Hematopoietic multipotent progenitor cell treated with erythropoietin and hydrocortisone succinate and interleukin-3 and kit ligand, for 4 days (in vitro differentiated cells): Measurements from ENCODE around the gene SH3YL1.
A peak's percentile ranks its signal among the peaks of the same experiment; 100 is the strongest.

ENCODE experiments used
- DNase-seq: peaks from one replicate; pipeline ENCODE4 v3.0.0-alpha.2; 2015

Gene SH3YL1, protein sequence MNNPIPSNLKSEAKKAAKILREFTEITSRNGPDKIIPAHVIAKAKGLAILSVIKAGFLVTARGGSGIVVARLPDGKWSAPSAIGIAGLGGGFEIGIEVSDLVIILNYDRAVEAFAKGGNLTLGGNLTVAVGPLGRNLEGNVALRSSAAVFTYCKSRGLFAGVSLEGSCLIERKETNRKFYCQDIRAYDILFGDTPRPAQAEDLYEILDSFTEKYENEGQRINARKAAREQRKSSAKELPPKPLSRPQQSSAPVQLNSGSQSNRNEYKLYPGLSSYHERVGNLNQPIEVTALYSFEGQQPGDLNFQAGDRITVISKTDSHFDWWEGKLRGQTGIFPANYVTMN

DNA sequence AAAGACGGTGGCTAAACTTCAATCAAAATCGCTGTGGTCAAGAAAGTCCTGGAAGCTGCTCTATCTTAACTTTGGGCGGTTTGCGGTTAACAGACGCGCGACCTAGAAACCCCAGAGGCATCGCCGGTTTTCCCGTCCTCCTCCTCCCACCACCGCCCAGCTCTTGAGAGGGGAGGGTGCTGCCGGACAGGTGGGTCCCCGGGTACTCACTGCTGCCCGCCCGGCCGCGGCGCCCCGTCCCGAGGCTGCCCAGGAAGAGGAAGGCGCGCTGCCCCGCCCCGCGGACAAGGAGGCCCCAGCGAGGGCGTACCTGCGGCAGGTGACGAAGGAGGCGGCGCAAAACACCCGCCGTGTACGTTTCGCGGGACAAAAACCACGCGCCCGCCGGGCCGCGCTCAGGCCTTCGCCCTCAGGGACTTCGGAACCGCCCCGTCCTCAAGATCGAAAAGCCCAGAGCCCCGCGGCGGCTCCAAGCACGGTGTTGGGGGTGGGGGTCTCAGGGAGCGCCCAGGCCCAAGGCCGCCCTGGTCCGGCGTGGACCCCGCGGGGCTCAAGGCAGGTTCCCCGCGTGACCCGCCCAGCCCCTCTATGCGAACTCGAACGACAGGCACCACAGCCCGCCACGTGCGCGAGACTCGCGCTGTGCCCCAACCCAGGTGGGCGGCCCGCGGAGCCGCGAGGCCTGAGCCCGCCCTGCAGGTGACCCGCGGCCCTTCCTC lies at the start of gene SH3YL1:
Gene SH3YL1, minus strand, starts transcription at position 259 of the 719 bp plus-strand sequence. Its CDS starts 48 bp downstream, at position 211.
- DNase-seq: peak; percentile 57

DNA sequence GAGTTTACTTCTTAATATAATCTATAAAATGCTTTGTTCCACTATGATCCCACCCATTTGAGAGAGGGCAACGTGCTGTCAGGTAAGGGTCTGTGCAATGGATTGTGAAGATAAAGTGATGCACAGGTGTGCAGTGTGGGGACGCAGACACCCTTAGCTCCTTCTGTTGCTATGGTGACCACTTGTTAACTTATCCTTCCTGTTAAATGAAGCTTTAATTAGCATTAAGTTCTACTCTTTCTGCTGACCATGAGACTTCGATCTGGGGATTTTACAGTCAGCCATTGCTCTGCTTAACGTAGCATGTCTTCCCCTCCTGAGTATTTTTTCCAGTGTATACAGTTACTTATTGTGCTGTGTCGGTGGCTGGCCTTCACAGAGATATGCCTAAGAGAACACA lies 47.2 kb upstream of the SH3YL1 start:
- no peak for DNase-seq

DNA sequence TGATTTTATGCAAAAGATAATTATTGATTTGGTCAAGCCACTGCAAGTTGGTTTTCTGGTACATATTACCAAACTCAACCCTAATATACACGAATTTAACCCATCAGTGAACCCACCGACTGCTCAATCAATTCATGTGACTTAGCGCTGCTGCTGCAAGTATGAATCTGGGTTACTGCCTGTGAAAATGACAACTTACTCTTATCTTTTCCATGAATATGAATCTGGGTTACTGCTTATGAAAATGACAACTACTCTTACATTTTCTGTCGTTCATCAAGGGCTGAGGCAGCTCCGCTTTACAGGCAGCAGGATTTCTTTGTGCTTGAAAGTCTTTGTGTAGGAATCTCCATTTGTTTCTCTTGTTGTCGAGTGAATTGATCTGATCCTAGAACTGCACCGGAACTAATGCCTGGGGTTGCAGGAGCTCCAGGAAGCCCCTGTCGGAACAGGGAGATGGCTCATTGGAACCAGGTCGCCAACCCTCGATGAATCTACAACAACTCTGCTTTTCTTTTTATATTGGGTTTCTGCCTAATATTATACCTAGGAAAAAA lies 46.2 kb upstream of the SH3YL1 start:
- DNase-seq: no peak

DNA sequence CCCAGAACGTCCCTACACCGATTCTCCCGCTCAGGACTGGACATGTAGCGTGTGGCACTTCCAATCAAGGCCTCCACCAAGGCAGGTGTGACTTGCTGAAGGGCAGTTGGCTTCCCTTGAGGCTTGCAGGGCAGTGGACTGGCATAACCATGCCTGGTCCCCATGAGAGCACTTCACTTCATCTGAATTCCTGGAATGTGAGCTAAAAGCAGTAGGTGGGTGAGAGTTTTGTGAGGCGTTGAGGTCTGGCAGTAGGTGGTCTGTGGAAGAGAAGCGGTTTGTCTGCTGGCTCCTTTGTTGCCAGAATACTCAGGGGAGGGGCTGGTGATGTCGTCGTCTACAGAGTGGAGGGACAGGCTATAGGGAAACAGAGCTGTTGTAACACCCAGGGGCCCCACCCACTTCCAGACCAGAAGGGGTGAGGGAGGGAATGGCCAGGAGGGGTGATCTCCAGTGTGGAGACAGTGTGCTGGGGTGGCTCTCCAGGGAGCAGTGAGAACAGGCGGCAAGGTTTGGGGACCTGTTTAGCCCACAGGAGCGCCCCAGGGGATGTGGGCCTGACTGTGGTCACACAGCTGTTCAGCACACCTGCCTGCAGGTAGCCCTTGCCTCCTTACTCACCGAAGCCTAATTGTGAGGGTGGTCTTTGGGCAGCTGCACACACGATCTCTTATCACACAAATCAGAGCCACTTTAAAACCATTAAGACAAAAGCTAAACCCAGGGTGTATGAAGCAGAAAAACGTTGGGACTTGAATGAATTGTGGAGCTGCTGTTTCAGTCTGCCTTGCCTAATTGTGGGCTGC lies 45.5 kb upstream of the SH3YL1 start:
- no peak for DNase-seq

DNA sequence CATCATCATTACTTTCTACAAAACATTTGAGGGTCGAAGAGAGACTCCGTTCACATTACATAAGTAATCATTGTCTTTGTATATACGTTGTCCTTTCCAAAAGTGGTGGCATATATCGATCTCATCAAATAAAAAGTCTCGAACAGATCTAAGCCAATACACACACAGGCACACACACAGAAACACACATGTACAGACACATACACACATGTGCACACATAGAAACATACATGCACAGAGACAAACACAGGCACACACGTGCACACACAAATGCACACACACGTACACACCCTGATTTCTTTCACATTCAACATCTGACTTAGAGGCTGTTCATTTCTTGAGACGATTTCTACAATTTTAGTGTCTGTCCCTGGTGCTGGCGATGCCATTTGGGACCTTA lies 41.5 kb upstream of the SH3YL1 start:
- no peak for DNase-seq

DNA sequence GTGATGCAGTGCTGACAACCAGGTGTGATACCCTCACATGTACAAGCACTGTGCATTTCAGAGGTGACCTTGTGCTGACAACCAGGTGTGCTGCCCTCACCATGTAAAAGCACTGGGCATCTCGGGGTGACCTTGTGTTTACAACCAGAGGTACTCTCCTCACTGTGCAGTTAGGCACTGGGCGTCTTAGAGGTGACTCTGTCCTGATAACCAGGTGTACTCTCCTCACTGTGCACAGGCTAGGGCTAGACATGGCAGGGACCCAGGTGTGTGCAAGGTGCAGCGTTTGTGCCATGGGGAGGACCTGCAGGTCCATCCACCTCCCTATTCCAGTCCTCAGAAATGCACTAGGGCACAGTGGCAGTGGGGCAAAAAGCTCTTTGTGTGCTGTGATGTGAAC lies 32.5 kb upstream of the SH3YL1 start:
- no peak for DNase-seq

DNA sequence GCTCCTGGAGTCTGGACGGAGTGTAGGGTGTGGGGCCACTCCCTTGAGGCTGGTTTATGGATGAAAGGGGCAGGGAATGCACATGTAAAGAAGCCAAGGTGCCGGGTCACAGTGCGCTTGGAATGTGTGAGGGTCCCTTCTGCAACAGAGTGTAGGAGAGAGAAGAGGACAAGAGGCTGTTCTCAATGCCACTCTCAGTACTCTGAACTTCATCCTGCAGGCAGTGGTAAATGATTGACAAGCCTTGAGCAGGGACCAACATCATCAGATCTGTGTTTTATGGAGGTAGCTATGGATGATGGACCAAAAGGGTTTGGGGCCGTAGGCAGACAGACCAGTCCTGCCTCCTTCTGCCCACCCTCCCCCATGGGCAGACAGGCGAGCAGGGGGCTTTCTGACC lies 31.3 kb upstream of the SH3YL1 start:
- no peak for DNase-seq

DNA sequence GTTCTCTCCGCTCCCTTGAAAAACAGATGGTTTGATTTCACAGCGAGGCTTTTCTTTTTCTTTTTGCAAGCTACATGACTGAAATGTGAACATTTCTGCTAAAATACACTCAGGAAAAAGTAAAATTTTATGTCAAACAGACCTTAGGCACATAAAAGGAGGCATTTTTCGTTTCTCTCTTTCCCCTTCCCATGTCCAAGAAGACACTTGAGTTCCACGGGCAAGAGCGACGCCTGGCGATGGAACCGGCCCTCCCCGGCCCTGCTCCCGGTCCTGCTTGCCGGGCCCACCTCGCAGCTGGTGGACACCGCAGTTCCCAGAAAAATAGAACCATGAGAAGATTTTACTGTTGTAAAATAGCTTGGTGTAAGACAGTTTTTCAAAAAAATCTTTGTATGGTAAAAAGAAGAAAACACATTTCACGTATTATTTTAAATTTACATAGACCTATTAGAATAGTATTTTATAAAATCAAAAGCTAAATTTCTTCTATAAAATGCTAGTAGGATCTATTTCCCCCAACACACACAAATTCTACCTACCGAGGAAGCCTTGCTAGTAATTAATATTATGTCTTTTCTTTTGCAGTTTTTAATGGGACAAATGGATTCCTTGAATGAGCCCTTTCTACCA lies 26.4 kb upstream of the SH3YL1 start:
- DNase-seq: peak; percentile 81

DNA sequence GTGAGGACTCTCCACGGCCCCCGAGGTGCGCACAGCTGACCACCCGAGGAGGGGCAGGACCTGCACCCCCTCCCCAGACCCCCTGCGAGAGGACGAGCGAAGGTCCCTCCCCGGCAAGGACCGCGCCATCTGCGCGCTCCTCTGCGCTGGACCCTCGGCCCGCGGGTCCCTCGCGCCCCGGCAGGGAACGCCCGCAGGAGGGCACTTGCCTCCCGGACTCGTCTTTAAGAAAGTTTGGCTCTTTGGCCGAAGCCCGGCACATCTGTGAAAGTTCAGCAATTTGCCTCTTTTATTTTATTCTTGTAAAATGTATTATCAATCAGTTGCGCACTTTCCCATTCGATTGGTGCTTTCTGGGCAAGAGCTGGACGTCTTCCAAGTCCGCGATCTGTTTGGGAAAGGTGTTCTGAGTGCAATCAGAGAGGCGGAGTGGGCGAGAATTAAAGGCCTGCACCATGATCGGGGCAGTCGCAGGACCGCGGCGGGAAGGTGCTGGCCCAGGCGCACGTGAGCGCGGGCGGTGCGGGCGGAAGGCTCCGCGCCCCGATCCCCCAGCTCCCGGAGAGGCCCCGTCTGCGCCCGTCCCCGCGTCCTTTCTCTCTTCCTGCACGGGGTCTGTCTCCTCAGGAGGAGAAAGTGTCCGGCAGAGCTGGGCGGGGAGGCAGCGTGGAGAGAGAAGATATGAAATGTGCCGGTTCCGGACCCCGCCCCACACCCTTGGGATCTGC lies 25.7 kb upstream of the SH3YL1 start:
- DNase-seq: peak; percentile 60

DNA sequence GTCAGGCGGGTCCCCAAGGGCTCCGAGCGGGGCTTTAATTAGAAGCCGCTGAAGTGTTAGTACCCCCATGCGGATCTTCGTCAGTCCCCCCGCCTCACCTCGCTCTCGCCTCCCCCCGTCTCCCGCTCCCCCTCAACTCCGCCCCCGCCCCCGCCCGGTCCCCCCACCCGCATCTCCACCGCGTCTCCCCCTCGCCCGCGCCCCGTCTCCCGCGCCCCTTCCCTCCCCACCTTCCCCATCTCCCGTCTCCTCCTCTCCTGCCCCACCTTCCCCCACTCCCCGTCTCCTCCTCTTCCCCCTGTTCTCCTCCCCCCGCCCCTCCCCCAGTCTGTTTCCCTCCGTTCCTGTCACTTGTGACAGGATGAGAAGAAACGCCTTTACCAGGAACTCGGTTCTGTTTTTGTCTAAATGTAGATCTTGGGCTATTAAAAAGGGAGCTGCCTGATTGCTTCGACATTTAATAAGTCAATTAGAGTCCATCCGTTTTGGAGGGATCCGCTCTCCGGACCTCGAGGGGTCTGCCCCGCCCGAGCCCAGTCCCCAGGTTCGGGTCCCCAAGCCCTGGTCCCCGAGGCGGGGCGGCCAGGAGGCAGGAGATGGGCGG lies 25.0 kb upstream of the SH3YL1 start:
- DNase-seq: peak; percentile 34

DNA sequence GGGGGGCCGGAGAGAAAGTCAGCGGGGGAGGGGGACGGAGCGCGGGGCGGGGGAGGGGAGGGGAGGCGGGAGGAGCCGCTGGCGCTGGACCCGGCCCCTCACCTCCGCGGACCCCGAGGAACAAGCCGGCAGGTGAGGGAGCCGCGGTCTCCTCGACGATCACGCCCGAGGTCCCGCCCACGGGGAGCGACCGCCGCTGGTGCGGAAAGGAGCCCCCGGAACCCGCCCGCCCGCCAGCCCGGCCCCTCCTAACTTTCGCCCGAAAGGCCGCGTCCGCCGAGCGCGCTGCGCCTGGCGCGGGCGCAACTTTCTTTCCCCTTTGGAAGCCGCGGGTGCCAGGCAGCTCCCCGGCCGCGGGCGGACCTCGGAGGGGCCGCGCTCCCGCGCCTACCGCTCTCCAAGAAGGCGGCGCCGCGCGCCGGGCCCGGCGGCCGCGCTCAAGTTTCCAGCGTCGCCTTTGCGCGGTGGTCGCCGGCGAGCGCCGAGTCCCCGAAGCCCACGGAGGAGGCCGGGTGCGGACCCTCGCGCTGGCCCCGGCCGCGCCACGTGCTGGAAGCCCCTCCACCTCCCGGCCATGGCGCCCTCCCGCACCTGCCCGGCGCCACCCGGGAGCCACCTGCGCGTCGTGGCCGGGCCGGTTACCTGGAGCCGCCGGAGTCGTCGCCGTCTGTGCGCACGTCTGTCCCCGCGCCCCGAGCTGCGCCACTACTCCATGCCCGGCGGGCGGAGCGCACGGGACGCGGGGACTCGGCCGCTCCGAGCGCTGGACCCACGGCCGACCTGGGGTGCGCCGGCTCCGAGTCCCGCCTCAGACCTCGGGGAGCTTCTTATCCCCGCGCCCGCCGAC lies 24.3 kb upstream of the SH3YL1 start, which contains the start of gene ALKAL2:
Gene ALKAL2, minus strand, starts transcription at position 181 of the 847 bp plus-strand sequence. CDS start 256 bp downstream, outside the sequence.
- DNase-seq: peak; percentile 36

DNA sequence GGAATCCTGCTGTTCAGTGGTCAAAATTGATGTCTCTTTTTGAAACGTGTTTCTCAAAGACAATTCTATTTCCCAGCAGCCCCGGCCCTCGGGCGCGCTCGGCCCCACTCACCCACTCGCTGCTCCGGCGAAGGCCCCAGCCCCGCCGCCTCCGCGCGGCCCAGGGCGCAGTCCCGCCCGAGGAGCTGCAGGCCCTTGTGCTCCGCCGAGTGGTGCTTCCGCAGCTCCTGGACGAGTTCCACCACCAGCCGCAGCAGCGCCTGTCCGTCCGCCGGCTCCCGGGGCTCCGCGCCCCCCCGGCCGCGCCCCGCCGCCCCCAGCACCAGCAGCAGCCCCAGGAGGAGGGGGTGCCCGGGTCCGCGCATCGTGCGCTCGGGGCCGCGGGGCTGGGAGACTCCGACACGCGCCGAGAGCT lies 23.6 kb upstream of the SH3YL1 start:
- DNase-seq: peak; percentile 65

DNA sequence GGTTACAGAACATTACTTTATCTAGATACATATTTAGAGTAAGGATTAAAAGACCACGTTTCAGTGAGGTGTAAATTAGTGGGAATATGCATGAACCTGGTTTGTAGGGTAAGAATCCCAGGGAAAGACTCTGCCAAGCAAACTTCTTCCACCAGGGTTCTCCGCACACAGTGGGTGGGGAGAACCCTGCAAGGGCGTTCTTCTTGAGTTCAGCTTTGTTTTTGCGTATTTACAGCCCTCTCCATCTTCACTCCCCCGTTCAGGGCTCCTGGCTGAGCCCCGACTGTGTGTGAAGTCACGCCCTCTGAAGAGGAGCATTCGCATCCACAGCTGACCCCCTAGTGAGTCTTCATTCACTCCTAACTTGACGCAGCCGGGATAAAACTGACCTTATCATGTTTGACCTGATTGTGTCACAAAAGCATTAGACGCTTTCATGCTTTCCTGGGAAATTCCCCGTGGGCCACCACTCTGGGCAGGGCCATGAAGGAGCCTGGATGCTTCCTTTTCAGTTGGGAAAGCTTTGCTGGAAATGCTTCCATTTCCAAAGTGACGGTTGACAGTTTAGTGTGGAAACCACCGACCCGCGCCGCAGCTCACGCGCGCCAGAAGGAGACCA lies 23.1 kb upstream of the SH3YL1 start:
- no peak for DNase-seq

DNA sequence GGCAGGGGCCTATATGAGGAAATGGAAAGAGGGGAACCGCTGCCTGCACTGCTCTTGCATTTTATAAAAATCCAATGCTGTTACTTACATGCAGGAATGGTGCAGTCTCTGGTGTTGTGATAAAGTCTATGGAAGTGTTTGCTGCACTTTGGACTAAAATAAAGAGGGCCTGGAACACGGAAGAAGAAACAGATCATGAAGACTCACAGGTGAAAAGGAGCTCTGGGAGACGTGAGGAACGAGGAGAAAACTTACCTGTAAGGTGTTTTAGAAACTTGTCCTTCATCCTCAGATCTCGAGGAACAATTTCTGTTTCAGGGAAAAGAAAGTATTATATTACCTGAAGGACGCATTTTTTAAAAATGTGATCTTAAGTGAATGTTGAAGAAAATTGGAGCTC lies 22.2 kb upstream of the SH3YL1 start:
- no peak for DNase-seq

DNA sequence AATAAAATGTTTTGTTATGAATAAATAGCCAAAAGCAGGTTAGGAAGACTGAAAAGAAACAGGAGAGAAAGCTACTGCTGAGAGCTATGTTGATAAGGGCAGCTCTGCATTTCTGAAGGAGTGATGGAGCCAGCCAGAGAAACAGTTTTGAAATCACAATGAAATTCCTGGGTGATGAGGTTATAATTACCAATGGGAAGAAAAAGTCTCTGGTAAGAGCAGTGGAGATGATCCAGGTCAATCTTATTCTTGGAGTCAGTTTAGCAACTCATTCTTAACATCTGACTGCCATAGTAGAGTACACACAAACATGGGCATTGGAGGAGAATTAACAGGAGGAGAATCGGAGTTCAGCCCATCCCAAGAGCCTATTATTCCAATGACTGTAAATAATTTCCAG lies 21.7 kb upstream of the SH3YL1 start:
- DNase-seq: no peak

DNA sequence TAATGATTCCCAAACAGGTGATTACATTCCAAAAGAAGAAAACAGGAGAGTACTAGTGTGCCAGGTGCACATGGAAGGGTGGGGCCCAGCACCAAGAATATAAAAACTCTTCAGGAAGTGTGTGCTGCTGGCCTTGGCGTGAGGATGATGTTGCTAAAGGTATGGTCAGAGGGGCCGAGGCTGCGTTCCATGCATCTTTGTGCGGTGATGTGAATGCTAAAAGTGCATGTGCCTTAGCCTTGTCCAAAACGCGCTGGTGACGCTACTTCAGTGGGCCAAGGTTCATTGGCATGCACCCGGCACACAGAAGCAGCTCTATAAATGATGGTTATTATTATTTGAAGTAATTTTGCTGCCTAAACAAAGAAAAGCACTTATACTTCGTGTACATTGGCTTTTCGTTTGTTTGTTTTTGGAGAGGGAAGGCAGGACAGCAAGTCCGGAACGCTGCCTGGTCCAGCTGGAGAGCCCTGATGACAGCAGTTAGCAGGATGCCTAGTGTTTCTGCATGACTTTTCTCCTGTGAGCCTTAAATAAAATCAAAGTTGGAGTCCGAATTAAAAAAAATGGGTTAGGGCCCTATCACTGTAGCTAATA lies 21.2 kb upstream of the SH3YL1 start:
- DNase-seq: no peak

DNA sequence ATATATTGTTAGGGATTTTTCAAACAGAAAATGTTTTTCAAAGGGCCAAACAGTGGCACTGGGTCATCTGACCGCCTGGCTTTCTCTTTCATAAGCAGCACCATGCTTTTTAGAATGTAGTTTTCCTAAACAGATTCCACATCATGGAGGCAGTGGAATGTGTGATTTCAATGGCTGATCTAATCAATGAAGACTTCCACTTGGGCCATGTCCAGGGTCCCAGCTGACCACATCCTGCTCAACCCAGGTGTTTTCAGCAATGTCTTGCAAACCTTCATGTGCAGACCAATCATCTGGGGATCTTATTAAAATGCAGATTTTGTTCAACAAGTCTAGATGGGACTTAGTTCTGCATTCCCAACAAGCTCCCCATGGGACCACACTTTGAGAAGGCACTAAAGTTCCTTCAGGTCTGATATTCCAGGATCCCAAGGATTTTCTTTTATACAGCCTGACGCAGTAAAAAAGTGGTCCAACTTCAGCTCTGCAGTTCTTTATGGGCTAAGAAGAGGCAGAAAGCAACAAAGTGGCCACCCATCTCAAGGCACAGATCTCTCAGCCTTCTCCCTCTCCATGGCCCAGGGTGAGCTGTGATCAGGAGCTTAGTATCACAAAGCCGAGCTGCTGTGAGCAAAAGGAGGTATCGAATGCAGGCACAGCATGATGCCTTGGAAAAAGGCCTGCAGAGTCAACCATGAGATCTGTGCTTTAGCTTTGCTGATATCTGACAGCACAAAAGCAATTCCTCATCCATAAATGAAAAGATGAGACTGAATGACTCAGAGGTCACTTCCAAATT lies 20.4 kb upstream of the SH3YL1 start:
- no peak for DNase-seq

DNA sequence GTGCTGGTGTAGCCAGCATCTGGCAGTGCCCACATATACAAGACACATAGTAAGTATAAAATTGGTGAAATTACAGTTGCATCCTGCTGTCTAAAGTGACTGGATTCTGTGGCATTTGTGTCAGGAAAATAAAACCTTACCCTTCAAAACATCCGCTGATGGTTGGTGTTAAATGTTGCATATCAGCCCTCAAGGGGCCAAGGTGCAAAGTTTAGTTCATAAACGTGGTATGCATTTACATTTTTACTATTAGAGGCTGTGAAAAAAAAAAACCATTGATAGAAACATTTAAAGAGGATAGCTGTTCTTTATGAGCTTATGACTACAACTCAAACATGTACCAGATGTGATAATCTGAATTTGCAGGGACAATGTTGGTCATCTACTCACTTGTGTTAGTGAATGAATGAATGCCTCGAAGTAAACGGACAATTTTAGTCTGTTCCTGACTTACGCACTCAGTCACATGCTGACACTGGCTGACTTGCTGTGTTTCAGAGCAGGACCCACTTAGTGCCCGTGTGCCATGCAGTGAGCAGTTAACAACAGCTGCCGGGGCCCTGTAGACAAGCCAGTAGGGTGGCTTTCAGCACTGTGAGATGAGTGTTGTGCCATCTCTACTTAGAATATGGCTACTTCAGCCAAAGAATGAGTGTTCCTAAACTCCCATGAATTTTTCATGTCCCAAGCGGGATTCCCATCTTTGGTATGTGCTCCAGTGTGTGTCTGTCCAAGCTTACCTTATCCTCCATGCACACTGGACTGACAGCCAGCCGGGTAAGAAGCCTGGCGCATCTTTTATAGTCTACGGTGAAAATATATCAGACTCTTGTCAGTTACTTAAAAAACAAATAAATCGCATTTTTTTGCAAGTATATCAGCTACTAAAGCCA lies 18.8 kb upstream of the SH3YL1 start:
- DNase-seq: no peak
